Sigmoid colon (tissue), 7 donors: ENCODE data around the gene AP2A2. TPM values are rescaled to one million over a fixed set of nuclear protein-coding genes. Genes with fewer than 3 reads are reported as not detected.

Experiments
- DNase-seq: peaks from one replicate; pipeline ENCODE4 v3.0.0-alpha.2; 2019
- H3K27ac ChIP-seq, 4 donors: fragments of 200-600 bp; sonication (generic); one replicate each; pipeline ENCODE4 v1.5.1; 2016 to 2019; ENCODE audit warnings: mild to moderate bottlenecking in 1 of 4
- H3K27me3 ChIP-seq, 3 donors: fragments of 200-600 bp; sonication (generic); one replicate each; pipeline ENCODE4 v1.5.1; 2019; ENCODE audit warnings: mild to moderate bottlenecking in 1 of 3
- H3K36me3 ChIP-seq, 4 donors: fragments of 200-600 bp; sonication (generic); one replicate each; pipeline ENCODE4 v1.5.1; 2016 to 2019
- H3K4me1 ChIP-seq, 4 donors: fragments of 200-600 bp; sonication (generic); one replicate each; pipeline ENCODE4 v1.5.1; 2017 to 2019
- H3K4me3 ChIP-seq, 4 donors: fragments of 200-600 bp; sonication (generic); one replicate each; pipeline ENCODE4 v1.5.1; 2017 to 2019; ENCODE audit warnings: mild to moderate bottlenecking in 2 of 4, moderate library complexity in 1 of 4
- H3K9me3 ChIP-seq, 4 donors: fragments of 200-600 bp in 3 of 4; sonication (generic) in 3 of 4; one replicate each; pipeline versions ENCODE4 v1.5.1 to v1.6.1; 2013 to 2019
- CTCF ChIP-seq, 4 experiments: fragments of 450-650 bp in 3 of 4; fragments of 200-600 bp in 1 of 4; IDR thresholded peaks; one replicate each; pipeline ENCODE4 v1.5.1; 2016 to 2019; ENCODE audit warnings: antibody characterized with exemption in 4 of 4, mild to moderate bottlenecking in 3 of 4, moderate library complexity in 2 of 4
- EP300 ChIP-seq, 4 donors: sonication (generic); formaldehyde crosslinking; IDR thresholded peaks; one replicate each; pipeline ENCODE4 v1.6.1; 2017; ENCODE audit warnings: antibody characterized with exemption in 4 of 4
- POLR2A ChIP-seq, 2 donors: fragments of 450-650 bp; IDR thresholded peaks; one replicate each; pipeline ENCODE4 v1.6.1; 2016; ENCODE audit warnings: antibody characterized with exemption in 2 of 2, mild to moderate bottlenecking in 2 of 2, moderate library complexity in 2 of 2
- POLR2AphosphoS5 ChIP-seq, 4 donors: sonication (generic); formaldehyde crosslinking; IDR thresholded peaks; one replicate each; pipeline ENCODE4 v1.6.1; 2017; ENCODE audit warnings: antibody characterized with exemption in 4 of 4
- WGBS, 2 donors: extraction: QIAGEN DNeasy Blood & Tissue Kit; methylation state at CpG; one replicate each; pipeline ENCODE4 v1.1.7; 2013; 5-methylcytosine and 5-hydroxymethylcytosine counted together
- intact Hi-C: fragments of 100-400 bp; cut with DNase I; formaldehyde crosslinking; loops from one replicate; pipeline ENCODE4 v1.15.1; 2023
- polyA plus RNA-seq, 3 donors: library from polyadenylated mRNA; stranded (reverse); fragments of 200-250 nt; gene quantifications; one replicate each; pipeline ENCODE4 v1.2.3, GENCODE V29; 2013
- total RNA-seq, 4 donors: library from RNA; depleted of rRNA; stranded (reverse); fragments of >200 nt; gene quantifications; one replicate each; pipeline ENCODE4 v1.1.0, GENCODE V29; 2016
- donor health status: healthy with polysubstance abuse.
- donor health status: Bipolar disorder and iron deficiency.
- donor health status: healthy.

Gene AP2A2
- total and polyA plus RNA-seq, 7 donors, result 21.0 to 78.4 (median 47.0) TPM

- Histone ChIP-seq H3K27ac (no peak overlapping the region), H3K36me3 (no peaks in the 10 kb centered on the region), H3K4me3 (no peak overlapping the region), H3K4me1 (no peaks in the 10 kb centered on the region), H3K27me3 (no peaks in the 10 kb centered on the region), H3K9me3 (no peaks in the 10 kb centered on the region)
- intact Hi-C loops, result no loop called here
- 72 to 89% methylated on average over 48 of the region's 48 CpGs for WGBS, 2 donors
- no peak for TF ChIP-seq POLR2A (IDR thresholded peaks at IDR 0.05)
- no peak for TF ChIP-seq EP300 (IDR thresholded peaks at IDR 0.05)
- no peak for DNase-seq
These were observed 99.1 kb downstream of the AP2A2 start for GRCh38 chr11:1024597-1025409.

- no peaks in the 10 kb centered on the region for H3K36me3 ChIP-seq
- WGBS, 2 donors, result 52 to 80% methylated on average over 35 of the region's 35 CpGs
These were observed 99.9 kb downstream of the AP2A2 start for GRCh38 chr11:1025410-1026162.

GRCh38 chr11:1026163-1026450, 100.4 kb downstream of the AP2A2 start:
- Histone ChIP-seq H3K4me1 (no peaks in the 10 kb centered on the region), H3K36me3 (no peaks in the 10 kb centered on the region), H3K9me3 (no peaks in the 10 kb centered on the region), H3K27me3 (no peaks in the 10 kb centered on the region), H3K27ac (no peak overlapping the region), H3K4me3 (no peak overlapping the region)
- intact Hi-C loops, result no loop called here
- no peak for DNase-seq
- WGBS, 2 donors, result 68 to 83% methylated on average over 14 of the region's 14 CpGs
- TF ChIP-seq EP300 (IDR thresholded peaks at IDR 0.05) (no peak), CTCF (IDR thresholded peaks at IDR 0.05) (no peak), POLR2AphosphoS5 (IDR thresholded peaks at IDR 0.05) (no peak)

More at GRCh38 chr11:1025410-1026162, 99.9 kb downstream of the AP2A2 start:
- H3K9me3 ChIP-seq, result no peaks in the 10 kb centered on the region
- TF ChIP-seq POLR2A (IDR thresholded peaks at IDR 0.05), result no peak
- TF ChIP-seq EP300 (IDR thresholded peaks at IDR 0.05), result no peak
- no peak for TF ChIP-seq POLR2AphosphoS5 (IDR thresholded peaks at IDR 0.05)
- no peak for TF ChIP-seq CTCF (IDR thresholded peaks at IDR 0.05)
- intact Hi-C loops, result no loop called here
- no peak overlapping the region for H3K4me3 ChIP-seq
- no peaks in the 10 kb centered on the region for H3K27me3 ChIP-seq
- H3K4me1 ChIP-seq, result no peaks in the 10 kb centered on the region
- DNase-seq, result no peak
- H3K27ac ChIP-seq, result no peak overlapping the region

GRCh38 chr11:1026641-1027482, 101.2 kb downstream of the AP2A2 start:
- H3K36me3 ChIP-seq, result no peaks in the 10 kb centered on the region
- no peak for TF ChIP-seq EP300 (IDR thresholded peaks at IDR 0.05)
- TF ChIP-seq POLR2AphosphoS5 (IDR thresholded peaks at IDR 0.05), result no peak
- TF ChIP-seq CTCF (IDR thresholded peaks at IDR 0.05), result no peak
- TF ChIP-seq POLR2A (IDR thresholded peaks at IDR 0.05), result no peak
- H3K27me3 ChIP-seq, result no peaks in the 10 kb centered on the region
- H3K27ac ChIP-seq, result no peak overlapping the region
- DNase-seq, result no peak
- H3K4me1 ChIP-seq, result no peaks in the 10 kb centered on the region
- no peak overlapping the region for H3K4me3 ChIP-seq
- H3K9me3 ChIP-seq, result no peaks in the 10 kb centered on the region
- intact Hi-C loops, result no loop called here
- WGBS, 2 donors, result 79 to 88% methylated on average over 46 of the region's 46 CpGs
